Fibroblast of skin of abdomen (primary cell): ENCODE data around the gene CBX5. TPM values are rescaled to one million over a fixed set of nuclear protein-coding genes. Genes with fewer than 3 reads are reported as not detected.
"Not testable (repeated sequence)": the region's sequence is repeated elsewhere in the genome, so short reads cannot be mapped to it uniquely, and the experiment has no call there.

ENCODE experiments used
- DNase-seq: peaks from one replicate; pipeline ENCODE4 v3.0.0-alpha.2; 2013
- polyA plus RNA-seq, 2 experiments: library from polyadenylated mRNA; unstranded; fragments of 120-200 nt; gene quantifications; one replicate each; pipeline ENCODE4 v1.2.1, GENCODE V29; 2013; ENCODE audit not compliant: insufficient read length in 2 of 2

CBX5 gene
- 56.5 TPM for polyA plus RNA-seq (2013, experiment 1 of 2; ENCODE audit: insufficient read length)
- 48.4 TPM for polyA plus RNA-seq (2013, experiment 2 of 2; ENCODE audit: insufficient read length)

DNA sequence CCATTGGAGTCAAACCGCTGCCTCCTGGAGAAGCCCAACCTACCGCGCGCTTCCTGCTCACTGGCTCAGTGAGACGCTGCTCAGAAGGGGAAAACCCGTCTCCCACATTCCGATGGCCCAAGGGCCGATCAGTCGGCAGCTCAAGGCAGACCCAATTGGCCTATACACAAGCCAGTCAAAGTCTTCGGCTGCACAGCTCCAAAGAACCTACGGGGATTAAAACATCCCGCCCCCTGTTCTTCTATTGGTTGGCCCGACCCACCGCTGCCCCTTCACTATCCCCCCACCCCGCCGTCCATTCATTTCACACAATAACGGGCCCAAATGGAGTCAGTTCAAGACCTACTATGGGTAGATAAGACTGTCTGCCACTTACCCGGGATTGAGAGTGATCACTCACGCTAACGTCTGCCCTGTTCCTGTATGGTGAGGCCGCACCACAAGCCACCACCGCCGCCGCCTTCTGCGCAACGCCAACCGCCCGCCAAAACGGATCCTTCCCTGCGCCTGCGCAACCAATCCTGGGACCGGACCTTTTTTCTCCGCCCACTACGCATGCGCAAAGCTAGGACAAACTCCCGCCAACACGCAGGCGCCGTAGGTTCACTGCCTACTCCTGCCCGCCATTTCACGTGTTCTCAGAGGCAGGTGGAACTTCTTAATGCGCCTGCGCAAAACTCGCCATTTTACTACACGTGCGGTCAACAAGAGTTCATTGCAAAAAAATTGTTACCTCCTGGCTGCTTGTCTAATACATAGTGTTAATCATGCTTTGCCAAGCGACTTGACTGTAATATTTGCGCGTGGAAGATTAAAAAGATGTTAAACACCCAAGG is at the start of gene CBX5:
CBX5 (minus strand) TSS at position 491 of the 836 bp plus-strand sequence. CDS start 22,472 bp downstream, outside the sequence.
- DNase-seq: peak; percentile 100

DNA sequence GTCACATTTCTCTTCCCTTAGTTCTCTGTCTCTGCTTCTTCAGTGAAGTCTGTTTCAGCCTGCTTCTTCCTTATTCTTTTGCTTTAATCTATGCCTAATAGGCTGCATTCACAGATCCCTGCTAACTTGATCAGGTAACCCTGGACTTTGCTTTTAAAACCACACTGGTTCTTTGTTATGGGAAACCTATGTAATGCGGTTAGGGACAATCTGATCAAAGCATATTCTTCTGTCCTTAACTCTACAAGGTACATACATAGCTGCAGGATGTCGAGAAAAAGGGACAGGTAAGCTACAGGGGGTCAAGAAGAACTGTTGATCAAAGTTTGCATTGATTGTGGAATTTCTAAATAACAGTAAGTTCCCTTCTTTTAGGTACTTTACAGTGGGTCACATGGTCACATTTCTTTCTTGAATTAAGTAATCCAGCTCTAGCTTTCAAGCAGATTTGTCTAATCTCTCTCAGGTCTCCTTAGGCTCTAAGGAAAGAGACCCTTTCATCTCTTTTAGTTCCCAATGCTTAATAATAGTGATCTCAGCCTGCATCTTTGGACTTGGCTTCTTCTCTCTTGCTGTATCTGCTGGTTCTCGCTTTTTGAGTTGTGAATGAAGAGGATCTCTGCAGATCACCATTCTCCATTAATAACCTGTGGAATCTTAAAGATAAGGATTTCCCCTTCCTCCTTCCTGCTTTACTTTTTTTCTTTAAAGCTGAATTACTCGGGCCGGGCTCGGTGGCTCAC is 48.8 kb upstream of the CBX5 start:
- no peak for DNase-seq

DNA sequence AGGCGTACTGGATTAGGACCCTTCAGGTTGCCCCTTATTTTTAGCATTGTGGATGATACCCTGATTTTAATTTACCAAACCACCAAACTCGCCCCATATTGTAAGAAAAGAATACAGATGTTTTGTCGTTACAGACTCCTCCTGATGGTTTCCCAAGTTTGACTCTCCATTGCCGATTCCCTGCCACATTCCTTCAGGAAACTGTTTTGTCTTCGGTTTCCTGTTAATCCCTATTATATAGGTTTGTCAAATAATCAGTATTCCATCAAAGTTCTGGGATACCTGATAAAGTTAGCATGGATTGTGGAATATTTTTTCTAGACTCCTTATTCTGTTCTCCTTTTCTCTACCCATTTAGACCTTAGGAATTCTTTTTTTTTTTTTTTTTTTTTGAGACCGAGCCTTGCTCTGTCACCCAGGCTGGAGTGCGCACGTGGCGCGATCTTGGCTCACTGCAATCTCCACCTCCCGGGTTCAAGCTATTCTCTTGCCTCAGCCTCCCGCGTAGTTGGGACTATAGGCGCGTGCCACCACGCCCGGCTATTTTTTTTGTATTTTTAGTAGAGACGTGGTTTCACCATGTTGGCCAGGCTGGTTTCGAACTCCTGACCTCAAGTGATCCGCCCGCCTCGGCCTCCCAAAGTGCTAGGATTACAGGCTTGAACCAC is 45.7 kb upstream of the CBX5 start:
- not testable (repeated sequence) for DNase-seq

DNA sequence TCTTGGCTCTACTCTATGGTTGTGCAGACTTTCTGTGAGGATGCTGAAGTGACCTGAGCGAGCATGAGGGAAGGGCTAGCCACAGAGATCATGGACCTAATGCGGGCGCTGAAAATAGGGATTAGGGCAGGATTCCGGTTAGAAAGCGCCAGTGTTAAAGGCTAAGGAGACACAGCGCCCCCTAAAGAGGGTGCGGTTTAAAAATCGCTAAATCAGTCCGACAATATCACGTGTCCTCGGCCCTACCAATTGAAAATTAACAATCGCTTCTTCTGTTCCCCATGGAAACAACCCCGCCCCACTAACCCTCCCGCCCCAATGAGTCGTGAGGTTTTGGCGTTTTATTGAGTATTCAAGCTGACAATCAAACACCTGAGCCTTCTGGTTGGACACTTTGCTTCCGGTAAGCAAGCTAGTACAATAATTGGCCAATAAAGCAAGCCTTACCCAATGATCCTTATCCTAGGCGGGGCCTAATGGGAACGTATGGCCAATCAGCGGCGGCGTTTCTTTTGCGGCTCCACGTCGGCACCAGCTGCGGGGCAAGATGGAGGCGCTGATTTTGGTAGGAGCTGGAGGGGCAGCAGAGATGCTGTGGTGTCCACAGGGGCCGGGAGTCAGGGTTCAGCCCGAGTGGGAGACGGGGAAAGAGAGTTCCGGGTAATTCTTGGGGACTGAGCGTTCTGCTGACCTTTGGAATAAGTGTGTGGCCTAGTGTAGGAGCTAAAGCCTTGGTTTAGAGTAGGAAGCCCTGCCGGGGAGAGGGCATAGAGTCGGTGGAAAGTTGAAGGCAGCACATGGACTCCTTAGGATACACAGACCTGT is 44.9 kb upstream of the CBX5 start, which contains the start of gene COPZ1:
COPZ1 (plus strand) TSS at position 515 of the 825 bp plus-strand sequence; CDS start at position 548, 33 bp downstream.
- peak; percentile 100 for DNase-seq

DNA sequence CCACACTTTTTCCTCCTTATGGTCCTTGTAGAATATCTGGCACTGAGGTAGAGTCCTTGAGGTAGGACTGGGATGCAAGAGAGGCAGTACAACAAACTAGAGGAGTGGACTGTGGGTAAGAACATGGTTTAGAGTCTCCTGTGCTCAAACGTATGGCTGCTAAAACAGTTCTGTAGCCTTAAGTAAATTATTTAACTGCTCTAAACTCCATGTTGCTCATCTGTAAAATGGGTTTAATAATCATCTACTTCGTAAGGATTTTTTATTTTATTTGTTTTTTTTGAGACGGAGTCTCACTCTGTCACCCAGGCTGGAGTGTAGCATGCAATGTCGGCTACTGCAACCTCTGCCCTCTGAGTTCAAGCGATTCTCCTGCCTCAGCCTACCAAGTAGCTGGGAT is 41.4 kb upstream of the CBX5 start:
- DNase-seq: no peak

DNA sequence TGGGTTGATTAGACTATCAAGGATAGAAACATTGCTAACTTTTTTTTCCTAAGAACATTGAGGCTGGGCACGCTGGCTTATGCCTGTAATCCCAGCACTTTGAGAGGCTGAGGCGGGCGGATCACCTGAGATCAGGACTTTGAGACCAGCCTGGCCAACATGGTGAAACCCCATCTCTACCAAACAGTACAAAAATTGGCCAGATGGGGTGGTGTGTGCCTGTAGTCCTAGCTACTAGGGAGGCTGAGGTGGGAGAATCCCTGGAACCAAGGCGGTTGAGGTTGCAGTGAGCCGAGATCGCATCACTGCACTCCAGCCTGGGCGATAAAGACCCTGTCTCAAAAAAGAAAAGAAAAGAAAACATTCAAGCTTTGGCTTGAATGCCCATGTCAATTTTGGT is 32.4 kb upstream of the CBX5 start:
- DNase-seq: not testable (repeated sequence)

DNA sequence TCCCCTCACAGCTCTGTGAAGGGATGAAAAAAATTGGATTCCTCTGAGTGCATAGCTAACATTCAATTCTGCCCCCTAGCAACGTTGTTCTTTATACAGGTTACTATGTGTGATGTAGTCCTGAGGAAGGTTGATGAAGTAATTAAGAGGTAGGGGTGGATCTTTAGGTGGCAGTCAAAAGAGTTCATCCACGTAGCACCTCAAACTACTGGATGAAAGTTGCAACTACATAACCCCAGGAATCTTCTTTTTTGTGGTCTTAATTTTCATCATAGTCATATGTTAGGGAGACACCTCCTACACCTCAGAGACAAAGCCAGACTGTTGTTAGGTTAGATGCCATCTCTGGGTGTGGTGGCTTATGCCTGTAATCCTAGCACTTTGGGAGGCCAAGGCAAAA is 31.1 kb upstream of the CBX5 start:
- no peak for DNase-seq

DNA sequence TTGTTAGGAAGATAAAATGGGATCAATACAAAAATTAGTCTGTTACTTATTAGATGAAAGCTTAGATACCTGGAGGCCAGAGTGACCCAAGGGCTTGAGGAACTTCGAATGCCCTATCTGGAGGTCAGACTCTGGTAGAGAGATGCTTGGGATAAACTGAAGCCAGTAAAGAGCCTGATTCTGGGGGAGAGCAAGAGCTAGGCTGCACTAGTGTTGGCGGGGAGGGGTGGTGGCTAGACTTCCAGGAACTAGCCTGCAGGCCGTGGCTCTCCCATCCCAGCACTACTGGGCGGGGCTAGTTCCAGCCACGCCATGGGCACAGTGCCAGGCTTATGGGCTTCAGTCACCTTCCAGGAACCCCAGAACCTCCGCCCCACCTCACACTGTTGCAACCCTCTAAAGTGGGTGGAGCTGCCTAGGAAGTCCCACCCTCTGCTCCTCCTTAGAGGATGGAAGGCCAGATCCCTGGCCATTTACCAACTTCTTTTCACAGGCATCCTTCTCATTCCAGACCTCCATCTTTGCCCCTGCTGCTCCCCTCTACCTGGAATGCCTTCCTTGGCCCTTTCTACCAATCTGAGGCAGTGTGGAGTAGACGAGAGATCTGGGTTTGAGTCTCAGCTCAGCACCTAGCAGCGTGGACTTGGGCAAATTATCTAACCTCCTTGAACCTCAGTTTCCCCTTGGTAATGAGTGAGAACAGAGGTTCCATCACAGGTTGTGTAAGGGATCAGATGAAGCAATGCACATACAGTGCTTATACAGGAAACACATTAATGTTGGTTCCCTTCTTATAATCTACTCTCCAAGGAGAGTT is 27.2 kb upstream of the CBX5 start:
- no peak for DNase-seq

DNA sequence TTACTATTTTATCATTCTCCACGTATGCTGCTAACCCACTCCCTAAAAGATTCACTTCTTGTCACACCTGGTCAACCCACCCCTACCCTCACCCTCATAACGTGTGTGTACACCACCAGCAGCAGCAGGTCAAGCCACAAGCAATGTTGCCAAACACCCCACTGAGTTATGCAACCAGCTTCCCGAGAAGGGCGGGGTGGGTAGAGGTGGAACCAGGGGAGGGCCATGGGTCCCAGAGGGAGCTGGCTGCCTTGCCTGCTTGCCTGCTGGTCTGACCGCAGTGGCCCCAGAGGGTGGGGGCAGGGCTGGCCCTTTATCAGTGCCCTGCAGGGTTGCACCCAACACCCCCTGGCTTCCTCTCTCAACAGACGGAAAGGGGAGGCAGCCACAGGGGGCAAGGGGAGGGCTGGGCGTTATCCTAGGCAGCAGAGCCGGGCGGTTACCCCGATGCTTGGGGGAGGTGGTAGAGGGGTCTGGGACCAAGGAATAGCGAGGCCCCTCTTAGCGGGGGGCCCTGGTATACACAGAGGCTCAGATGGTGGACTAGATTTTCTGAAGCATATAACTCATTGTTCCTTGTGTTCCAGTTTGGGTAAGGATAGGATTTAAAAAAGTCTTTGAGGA is 24.4 kb upstream of the CBX5 start:
- DNase-seq: no peak

DNA sequence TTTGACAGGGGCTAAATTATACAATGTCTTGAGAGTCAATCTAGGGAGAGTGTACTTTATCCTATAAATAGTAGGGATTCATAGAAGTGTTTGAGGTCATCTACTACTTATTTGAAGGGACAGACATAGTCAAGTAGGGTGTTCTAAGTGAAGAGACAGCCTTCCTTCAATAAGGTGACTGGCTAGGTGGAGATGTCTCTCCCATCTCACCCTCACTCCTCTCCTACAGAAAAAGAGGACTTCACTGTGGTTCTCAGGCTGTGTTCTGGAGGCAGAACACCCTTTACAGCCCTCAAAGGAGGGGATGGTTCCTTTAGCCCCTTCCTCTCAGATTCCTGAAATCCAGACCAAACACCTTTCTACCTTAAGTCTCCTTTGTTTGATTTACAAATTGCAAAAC is 23.7 kb upstream of the CBX5 start:
- DNase-seq: no peak

DNA sequence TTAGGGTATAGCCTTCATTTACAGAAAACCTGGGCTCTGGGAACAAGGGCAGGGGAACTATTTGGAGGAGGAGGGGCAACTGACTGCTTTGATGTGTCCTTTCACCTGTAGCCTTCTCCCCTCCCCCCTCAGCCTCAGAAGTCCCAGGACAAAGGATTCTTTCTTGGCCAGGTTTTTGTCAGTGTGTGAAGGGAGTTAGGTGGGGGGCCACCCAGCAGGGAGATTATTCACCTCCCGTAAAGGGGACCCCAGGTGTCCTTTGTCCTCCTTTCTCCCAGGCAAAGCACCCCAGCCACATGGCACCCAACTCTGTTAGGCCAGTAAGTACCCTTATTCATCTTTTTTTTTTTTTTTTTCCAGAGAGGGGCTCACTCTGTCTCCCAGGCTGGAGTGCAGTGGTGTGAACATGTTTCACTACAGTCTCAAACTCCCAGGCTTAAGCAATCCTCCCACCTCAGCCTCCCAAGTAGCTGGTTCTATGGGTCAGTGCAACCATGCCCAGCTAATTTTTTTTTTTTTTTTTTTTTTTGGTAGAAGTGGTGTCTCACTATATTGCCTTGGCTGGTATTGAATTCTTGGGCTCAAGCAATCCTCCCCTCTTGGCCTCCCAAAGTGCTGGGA is 21.6 kb upstream of the CBX5 start:
- DNase-seq: no peak

DNA sequence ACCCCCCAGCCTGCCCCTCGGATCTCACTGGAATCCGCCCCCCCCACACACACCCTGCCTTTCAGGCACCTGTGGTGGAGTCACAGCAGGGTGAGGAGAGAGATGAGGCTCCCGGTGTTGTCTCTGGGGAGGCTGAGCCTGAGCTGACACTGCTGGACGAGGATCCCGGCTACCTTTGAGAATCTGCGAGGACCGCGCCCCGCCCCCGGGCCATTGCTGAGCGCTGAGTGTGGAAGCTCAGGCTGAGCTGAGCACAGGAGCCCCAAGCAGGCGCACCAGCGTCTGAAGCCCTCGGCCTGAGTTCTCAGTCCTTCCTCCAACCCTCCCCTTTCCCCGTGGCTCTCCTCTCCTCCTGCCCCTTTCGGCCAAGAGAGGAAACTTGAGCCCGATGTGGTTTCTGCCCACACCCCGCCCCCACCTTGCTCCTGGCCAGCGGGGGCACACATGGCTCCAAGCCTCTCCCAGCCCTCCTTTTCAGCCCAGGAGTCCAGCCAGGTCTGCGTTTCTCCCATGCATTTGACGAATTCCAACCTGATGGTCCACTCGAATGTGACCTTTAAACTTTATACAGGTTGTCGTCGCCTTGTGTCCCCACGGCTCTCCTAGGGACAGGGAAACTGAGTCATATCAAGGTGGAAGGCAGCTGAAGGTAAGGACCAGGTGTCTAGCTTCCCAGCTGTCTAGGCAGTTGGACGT is 21.0 kb upstream of the CBX5 start, which contains the start of gene NFE2:
NFE2 (minus strand) TSS at position 284 of the 696 bp plus-strand sequence. CDS start 5,767 bp downstream, outside the sequence.
- peak; percentile 55 for DNase-seq

DNA sequence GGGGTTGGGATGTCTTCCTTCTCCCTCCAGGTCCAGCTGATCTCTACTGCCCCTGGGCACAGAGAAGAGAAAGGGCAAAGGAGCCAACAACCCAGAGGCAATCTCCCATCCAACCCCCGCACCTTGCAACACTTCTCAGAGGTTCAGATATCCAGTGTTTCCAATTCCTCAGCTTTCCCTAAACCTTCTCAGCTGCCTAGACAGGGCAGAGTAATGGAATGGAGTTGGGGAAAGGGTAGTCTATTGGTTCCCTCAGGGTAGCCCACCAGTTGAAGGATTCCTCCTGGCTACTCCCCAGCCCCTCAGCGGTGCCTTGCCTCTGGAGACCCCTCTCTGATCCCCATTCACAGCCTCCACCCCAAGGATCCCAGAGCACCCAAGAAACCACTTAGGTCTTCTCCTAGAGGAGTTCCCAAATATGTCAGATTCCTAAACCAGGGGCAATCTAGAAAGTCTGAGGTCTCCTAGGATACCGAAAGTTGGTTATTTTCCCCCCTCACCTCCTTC is 20.4 kb upstream of the CBX5 start:
- no peak for DNase-seq

DNA sequence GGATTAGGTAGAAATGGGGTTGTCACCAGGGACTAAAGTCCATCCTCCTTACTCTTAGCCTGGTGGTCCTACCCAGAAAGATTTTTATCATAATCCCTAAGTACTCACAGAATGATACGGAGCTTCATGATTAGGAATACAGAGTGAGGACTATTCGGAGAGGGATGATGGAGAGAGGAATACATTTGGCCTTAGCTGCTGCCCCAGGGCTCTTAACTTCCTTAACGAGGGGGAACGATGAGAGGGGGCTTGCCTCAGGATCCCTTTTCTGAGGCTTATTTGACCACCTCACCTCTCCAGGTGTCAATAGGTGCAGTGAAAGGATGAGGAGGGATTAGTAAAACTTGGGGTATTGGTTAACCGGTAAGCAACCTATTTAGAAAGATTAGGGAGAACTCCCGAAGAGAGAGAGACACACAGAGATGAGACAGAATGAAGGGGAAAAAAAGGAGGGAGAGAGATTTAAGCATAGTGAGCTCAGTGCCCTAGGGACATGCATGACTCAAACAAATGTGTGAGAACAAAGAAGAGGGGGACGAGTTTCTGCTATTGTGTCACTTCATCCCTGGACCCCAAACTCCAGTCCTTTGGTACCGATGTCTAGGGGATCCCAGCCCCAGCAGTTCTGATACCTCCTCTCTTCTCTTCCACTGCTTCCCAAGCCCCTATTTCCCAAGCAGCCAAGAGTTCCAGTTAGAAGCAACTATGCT is 19.7 kb upstream of the CBX5 start:
- DNase-seq: no peak

DNA sequence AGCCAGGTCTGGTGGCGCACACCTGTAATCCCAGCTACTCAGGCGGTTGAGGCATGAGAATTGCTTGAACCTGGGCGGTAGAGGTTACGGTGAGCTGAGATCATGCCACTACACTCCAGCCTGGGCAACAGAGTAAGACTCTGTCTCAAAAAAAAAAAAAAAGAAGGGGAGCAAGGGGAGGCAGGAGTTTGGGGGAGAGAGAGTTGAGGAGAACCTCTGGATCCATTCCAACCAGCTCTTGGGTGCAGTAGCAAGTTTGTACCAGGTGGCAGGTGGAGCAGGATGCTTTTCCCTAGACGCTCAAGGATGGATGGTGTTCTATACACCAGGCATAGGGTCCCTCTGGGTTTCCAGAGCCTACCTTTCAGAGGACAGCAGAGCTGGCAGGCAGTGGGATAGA is 19.0 kb upstream of the CBX5 start:
- DNase-seq: no peak

DNA sequence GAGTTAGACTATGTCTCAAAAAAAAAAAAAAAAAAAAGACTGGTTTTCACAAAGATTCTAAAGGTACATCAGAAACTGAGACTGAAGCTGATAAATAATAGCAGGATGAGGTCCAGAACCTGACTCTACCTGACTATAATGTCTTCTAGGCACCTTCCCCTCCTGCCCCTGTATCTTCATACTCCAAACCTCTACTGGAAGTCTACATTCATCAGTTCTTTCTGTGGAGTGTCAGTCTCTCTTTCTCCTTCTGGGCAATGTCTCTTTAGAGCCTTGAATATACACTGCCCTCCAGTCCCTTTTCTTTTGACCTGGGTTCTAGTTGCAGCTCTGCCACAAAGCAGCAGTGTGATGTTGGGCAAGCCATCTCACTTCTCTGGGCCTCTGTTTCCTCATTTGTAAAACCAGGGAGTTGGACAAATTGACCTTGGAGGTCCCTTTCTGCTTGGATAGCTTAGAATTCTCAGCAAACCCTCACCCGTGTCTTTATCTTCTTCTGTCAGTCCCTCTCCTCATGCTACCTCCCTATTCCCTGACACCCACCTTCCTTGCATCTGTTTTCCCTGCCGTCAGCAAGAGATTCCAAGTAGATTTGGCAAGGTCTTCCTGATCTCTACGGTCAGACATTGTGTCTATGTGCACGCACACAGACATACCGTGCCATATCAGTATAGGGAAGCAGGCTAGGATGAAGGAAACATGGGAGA is 16.6 kb upstream of the CBX5 start:
- DNase-seq: no peak

DNA sequence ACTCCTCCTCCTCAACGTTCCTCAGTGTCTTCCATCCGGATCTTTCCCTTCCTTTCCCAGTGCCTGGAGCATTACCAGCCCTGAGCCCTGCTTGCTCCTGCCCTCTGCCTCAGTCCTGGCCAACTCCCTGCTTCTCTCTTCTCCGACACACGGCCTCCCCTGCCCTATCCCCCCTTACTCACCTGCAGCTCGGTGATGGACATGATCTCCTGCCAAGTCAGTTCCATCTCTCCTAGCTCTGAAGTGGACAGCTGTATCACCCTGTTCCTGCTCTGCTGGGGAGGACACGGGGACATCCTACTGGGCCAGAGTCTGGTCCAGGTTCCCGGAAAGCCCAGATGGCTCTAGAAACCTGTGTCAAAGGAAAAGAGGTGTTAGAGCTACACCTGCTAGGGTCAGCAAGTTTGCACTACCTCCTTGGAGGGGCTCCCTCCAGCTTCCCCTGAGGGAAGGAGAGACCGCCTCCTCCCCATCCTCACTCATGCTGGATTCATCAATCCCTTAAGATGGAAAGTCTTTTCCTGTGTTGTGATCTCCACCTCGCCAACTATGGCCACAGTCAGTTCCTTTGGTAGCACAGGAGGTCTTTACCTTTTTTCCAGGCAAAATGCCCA is 15.1 kb upstream of the CBX5 start:
- DNase-seq: no peak
